Measurements from ENCODE around the gene ABCD4.

The ABCD4 gene

DNA sequence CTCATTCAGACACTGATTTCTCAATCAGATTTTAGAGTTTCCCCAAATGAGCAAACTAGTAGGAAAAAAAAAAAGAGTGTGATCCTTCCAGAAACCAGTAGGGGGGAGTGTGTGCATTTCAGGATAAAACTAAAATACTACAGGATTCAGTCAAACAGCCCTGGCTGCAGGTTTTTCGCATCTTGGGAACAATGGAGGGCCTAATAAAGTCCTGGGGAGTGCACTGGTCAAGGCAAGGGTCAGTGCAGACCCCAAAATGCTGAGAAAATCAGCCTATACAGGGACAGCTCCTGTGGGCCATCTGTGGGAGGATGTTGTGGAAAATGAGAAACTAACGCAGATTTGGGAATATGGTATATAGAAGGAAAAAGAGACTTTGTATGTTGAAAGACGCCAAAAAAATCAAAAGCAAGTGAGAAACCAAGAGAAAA is 22.2 kb upstream of the ABCD4 start:
- H3K4me1 Mint-ChIP-seq (ENCODE audit: low read depth), result no peaks in the 10 kb centered on the region
- H3K4me3 Mint-ChIP-seq, result no peak overlapping the region
- H3K36me3 Mint-ChIP-seq, result peaks cover 2% of the 10 kb centered on the region
- no peaks in the 10 kb centered on the region for H3K27me3 Mint-ChIP-seq
- no peak overlapping the region for H3K27ac Mint-ChIP-seq
- H3K9me3 Mint-ChIP-seq (ENCODE audit: low read depth), result no peaks in the 10 kb centered on the region

DNA sequence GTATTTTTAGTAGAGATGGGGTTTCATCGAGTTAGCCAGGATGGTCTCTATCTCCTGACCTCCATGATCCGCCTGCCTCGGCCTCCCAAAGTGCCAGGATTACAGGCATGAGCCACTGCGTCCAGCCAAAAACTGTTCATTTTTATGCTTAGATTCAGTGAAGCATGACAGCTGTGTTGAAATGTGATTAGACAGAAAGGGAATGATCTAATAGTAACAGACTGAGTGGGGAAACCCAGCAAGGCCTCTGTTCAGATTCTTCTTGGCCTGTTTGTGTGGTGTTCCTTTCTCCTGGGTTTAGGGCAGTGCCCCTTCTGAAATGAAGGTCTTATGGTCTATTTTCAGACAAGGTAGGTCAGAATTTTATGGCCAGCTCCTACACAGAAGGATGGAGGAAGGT is 11.8 kb upstream of the ABCD4 start:
- no peaks in the 10 kb centered on the region for H3K9me3 Mint-ChIP-seq (ENCODE audit: low read depth)
- H3K27ac Mint-ChIP-seq, result no peak overlapping the region
- no peaks in the 10 kb centered on the region for H3K36me3 Mint-ChIP-seq
- peaks cover 2% of the 10 kb centered on the region for H3K27me3 Mint-ChIP-seq
- H3K4me3 Mint-ChIP-seq, result no peak overlapping the region
- H3K4me1 Mint-ChIP-seq (ENCODE audit: low read depth), result no peaks in the 10 kb centered on the region

DNA sequence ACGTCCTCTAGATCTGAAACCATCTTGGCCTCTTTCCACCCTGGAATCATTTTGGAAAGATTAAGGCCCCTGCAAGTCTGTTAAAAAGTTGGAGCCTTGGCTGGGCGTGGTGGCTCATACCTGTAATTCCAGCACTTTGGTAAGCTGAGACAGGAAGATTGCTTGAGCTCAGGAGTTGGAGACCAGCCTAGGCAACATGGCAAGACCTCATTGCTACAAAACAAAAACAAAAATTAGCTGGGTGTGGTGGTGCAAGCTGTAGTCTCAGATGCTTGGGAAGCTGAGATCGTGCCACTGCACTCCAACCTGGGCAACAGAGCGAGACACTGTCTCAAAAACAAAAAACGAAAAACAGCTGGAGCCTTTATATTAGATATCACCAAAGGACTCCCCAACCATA is 10.9 kb upstream of the ABCD4 start:
- Mint-ChIP-seq H3K4me3 (no peak overlapping the region), H3K27me3 (peaks cover 2% of the 10 kb centered on the region), H3K27ac (no peak overlapping the region), H3K4me1 (ENCODE audit: low read depth) (no peaks in the 10 kb centered on the region), H3K36me3 (no peaks in the 10 kb centered on the region), H3K9me3 (ENCODE audit: low read depth) (no peaks in the 10 kb centered on the region)

DNA sequence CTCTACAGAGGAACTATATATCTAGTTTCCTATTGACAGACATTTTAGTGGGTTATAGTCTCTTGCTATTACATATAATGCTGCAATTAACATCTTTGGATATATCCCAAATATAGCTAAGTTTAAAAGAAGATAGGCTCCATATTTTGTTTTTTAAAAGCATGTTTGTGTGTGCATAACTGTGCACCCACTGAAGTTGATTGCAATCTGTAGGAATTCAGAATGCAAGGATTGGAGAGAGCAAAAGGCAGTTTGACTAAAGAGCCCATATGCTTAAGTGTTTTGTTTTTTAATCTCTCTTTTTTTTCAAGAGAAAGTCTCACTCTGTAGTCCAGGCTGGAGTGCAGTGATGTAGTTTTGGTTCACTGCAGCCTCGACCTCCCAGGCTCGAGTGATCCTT is 9.4 kb upstream of the ABCD4 start:
- Mint-ChIP-seq H3K4me1 (ENCODE audit: low read depth) (no peaks in the 10 kb centered on the region), H3K27me3 (peaks cover 2% of the 10 kb centered on the region), H3K4me3 (no peak overlapping the region), H3K9me3 (ENCODE audit: low read depth) (no peaks in the 10 kb centered on the region), H3K27ac (no peak overlapping the region), H3K36me3 (no peaks in the 10 kb centered on the region)

DNA sequence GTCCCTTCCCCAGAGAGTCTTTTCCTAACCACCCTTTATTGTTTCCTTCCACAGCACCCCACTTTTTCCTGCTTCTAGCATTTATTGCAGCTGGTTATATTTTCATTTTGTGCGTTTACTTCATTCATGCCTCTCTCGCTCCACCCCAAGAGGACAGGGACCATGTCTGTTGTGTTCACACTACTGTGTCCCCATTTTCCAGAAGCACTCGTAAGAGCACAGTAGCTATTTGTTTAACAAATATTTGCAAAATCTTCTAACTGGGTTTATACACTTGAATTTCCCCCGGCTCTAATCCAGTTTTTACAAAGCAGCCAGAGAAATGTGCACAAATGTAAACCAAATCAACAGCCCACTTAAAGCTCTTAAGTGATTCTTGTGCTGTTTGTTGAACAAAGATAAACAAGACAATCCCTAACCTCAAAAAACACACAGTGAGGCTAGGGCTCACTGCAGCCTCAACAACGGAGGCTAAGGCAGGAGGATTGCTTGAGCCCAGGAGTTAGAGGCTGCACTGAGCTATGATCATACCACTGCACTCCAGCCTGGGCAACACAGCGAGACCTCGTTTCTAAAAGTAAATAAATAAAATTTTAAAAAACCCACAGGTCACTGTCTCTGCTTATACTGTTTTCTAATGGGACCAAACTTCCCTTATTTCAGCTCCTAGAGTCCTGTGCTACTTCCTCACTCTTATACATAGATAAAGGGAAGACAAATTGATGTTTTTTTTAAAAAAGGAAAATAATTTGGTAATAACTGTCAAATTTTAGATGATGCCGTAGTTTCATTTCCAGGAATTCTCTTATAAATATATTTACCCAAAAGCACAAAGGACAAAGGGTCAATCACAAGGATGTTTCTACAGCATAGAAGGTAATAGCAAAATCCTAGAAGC is 6.6 kb upstream of the ABCD4 start:
- H3K4me3 Mint-ChIP-seq, result no peak overlapping the region
- H3K27me3 Mint-ChIP-seq, result no peaks in the 10 kb centered on the region

DNA sequence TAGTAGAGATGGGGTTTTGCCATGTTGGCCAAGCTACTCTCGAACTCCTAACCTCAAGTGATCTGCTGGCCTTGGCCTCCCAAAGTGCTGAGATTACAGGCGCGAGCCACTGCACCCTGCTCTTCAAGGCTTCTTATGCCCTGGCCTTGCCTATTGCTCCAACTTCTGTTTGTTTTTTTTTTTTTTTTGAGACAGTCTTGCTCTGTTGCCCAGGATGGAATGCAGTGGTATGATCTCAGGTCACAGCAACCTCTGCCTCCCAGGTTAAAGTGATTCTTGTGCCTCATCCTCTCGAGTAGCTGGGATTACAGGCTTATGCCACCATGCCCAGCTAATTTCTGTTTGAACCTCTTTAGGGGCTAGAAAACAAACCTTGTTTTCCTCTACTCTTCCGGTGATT is 6.0 kb upstream of the ABCD4 start:
- Mint-ChIP-seq H3K27me3 (no peaks in the 10 kb centered on the region), H3K27ac (no peak overlapping the region), H3K9me3 (ENCODE audit: low read depth) (no peaks in the 10 kb centered on the region), H3K4me1 (ENCODE audit: low read depth) (no peaks in the 10 kb centered on the region), H3K4me3 (no peak overlapping the region), H3K36me3 (no peaks in the 10 kb centered on the region)

More for the DNA sequence above, 6.6 kb upstream of the ABCD4 start:
- H3K36me3 Mint-ChIP-seq, result no peaks in the 10 kb centered on the region
- no peaks in the 10 kb centered on the region for H3K9me3 Mint-ChIP-seq (ENCODE audit: low read depth)
- no peaks in the 10 kb centered on the region for H3K4me1 Mint-ChIP-seq (ENCODE audit: low read depth)
- H3K27ac Mint-ChIP-seq, result no peak overlapping the region

DNA sequence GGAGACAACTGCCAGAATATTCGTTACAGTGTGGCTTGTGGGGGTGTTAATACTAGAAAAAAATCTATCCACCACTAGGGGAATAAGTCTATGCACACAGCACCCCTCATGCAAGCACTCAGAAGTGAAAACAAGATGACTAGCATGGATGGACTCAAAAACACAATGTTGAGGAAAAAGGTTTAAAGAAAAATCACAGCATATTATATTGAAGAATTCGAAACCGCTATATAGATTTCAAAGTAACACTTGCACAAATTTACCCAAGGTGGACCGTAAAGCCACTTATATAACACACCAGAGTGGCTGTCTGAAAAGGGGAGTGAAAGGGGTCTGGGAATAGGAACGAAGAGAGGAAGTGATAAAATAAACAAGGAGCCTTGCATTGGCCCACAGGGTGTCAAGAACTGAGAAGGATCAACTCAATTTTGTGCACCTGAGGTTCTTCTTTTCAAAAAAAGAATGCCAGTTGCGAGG is 544 bp downstream of the ABCD4 start:
- peaks cover 8% of the 10 kb centered on the region for H3K36me3 Mint-ChIP-seq
- H3K4me1 Mint-ChIP-seq (ENCODE audit: low read depth), result peaks cover 32% of the 10 kb centered on the region
- H3K4me3 Mint-ChIP-seq, result peak overlapping the region; percentile 100
- peak overlapping the region; percentile 98 for H3K27ac Mint-ChIP-seq
- no peaks in the 10 kb centered on the region for H3K27me3 Mint-ChIP-seq
- H3K9me3 Mint-ChIP-seq (ENCODE audit: low read depth), result no peaks in the 10 kb centered on the region

DNA sequence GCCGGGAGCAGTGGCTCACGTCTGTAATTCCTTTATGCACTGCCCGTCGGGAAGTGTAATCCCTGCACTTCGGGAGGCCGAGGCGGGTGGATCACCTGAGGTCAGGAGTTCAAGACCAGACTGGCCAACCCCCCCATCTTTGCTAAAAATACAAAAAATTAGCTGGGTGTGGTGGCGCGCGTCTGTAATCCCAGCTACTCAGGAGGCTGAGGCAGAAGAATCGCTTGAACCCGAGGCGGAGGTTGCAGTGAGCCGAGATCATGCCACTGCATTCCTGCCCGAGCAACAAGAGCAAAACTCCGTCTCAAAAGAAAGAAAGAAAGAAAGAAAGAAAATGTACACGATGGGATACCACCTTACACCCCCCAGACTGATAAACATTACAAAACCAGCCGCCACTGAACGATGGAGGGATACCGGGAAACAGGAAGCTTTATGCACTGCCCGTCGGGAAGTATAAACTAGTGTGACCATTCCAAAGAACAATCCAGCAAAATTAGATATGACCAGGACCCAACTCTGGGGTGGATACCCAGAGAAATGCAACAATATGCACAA is 1.1 kb downstream of the ABCD4 start:
- peak overlapping the region; percentile 100 for H3K4me3 Mint-ChIP-seq
- no peaks in the 10 kb centered on the region for H3K27me3 Mint-ChIP-seq
- peaks cover 8% of the 10 kb centered on the region for H3K36me3 Mint-ChIP-seq
- H3K9me3 Mint-ChIP-seq (ENCODE audit: low read depth), result no peaks in the 10 kb centered on the region
- peak overlapping the region; percentile 98 for H3K27ac Mint-ChIP-seq
- peaks cover 32% of the 10 kb centered on the region for H3K4me1 Mint-ChIP-seq (ENCODE audit: low read depth)

DNA sequence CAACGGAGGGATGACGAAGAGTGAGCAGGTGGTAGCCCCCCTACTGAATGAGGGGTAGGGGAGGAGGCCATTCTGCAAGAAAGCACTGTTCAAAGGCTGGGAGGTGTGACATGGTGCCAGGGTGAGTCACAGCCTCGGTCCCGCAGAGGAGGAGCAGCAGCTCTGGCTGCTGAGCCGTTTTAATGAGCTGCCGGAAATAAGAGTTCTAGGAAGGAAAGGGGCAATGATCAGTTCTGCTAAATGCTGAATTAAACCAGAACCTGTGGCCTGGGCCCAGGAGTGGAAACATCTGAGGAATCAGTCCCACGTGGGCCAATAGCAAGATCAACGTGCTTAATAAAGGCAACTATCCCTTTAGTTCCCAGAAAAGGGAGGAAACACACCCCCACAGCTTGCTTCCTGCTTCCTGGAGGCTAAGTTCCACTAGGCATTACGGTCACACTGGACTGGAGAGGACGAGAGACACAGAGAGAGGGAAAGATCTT is 3.6 kb downstream of the ABCD4 start:
- H3K4me3 Mint-ChIP-seq, result peak overlapping the region; percentile 53
- peaks cover 33% of the 10 kb centered on the region for H3K4me1 Mint-ChIP-seq (ENCODE audit: low read depth)
- peaks cover 8% of the 10 kb centered on the region for H3K36me3 Mint-ChIP-seq
- H3K27ac Mint-ChIP-seq, result peak overlapping the region; percentile 71
- no peaks in the 10 kb centered on the region for H3K27me3 Mint-ChIP-seq
- H3K9me3 Mint-ChIP-seq (ENCODE audit: low read depth), result no peaks in the 10 kb centered on the region

DNA sequence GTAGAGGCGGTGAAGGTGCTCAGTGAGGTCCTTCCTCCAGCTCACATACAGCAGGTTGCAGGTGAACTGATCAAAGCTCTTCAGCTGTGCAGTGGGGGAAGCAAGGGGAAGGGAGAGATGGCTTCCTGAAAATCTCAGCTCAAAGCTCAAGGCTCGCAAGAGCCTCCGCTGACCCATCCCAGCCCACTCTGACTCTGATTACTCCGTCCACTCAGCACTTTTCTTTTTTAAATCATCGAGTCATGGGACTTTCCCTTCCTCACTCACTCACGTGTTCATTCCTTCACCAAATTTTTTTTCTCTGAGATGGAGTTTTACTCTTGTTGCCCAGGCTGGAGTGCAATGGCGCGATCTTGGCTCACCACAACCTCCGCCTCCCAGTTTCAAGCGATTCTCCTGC is 4.7 kb downstream of the ABCD4 start:
- Mint-ChIP-seq H3K9me3 (ENCODE audit: low read depth) (no peaks in the 10 kb centered on the region), H3K27ac (no peak overlapping the region)

DNA sequence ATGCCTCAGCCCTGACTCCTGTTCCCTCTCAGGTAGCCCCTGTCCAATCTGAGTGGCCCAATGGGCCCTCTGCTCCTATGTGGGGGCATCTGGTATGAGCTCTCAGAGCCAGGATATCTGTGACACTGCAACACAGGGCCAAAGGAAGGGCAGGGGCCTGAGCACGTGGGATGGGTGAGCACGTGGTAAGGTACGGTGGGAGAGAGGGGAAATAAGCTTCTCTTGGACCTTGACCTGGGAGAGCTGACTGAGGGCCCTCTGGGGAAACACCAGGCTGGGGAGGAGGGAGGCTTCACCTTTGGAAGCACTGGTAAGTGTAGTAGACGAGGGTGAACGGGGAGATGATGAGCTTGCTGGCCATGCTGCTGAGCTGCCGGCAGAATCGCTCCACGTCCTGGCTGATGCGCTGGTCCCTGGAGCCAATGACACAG is 6.7 kb downstream of the ABCD4 start:
- no peak overlapping the region for H3K4me3 Mint-ChIP-seq
- no peaks in the 10 kb centered on the region for H3K27me3 Mint-ChIP-seq
- H3K36me3 Mint-ChIP-seq, result peaks cover 9% of the 10 kb centered on the region
- peaks cover 17% of the 10 kb centered on the region for H3K4me1 Mint-ChIP-seq (ENCODE audit: low read depth)
- H3K9me3 Mint-ChIP-seq (ENCODE audit: low read depth), result no peaks in the 10 kb centered on the region
- no peak overlapping the region for H3K27ac Mint-ChIP-seq

More for the DNA sequence above, 4.7 kb downstream of the ABCD4 start:
- H3K36me3 Mint-ChIP-seq, result peaks cover 9% of the 10 kb centered on the region
- no peaks in the 10 kb centered on the region for H3K27me3 Mint-ChIP-seq
- H3K4me1 Mint-ChIP-seq (ENCODE audit: low read depth), result peaks cover 27% of the 10 kb centered on the region
- H3K4me3 Mint-ChIP-seq, result no peak overlapping the region

DNA sequence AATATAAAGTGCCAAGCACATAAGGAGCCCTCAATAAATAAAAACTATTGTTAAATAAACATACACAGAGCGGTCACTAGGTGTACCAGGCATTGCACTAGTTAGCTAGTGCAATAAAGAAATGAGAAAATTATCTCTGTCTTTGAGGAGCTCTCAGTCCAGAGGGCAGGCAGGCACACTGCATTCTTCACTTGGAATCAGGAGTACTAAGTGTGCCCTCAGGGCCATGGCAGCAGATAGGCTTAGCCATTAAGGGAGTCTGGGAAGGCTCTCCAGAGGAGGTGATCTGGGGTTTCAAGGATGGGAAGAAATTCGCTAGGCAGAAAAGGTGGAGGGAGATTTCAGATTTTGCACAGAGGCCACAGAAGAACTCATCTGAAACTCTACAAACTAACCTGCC is 9.1 kb downstream of the ABCD4 start:
- H3K4me1 Mint-ChIP-seq (ENCODE audit: low read depth), result peaks cover 2% of the 10 kb centered on the region
- peaks cover 2% of the 10 kb centered on the region for H3K36me3 Mint-ChIP-seq
- H3K4me3 Mint-ChIP-seq, result no peak overlapping the region
- no peaks in the 10 kb centered on the region for H3K9me3 Mint-ChIP-seq (ENCODE audit: low read depth)
- no peaks in the 10 kb centered on the region for H3K27me3 Mint-ChIP-seq
- peak overlapping the region; percentile 46 for H3K27ac Mint-ChIP-seq

DNA sequence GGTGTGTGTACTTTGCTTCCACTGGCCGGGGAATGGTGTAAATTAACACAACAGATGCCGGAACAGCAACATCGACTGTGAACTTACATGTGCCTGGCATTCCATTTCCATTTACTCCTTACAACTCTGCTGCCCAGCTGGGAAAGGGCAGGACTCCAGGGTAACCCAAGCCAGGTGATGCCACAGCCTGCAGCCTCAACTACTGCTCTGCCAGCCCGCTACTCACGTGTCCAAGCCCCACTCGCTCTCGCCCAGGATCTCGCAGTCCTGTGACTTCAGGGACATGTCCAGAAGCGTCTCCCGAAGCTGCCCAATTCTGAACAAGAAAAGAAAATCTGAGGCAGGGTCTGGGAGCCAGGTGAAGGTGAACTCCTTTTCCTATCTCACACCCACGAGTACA is 10.7 kb downstream of the ABCD4 start:
- H3K27ac Mint-ChIP-seq, result no peak overlapping the region
- H3K9me3 Mint-ChIP-seq (ENCODE audit: low read depth), result no peaks in the 10 kb centered on the region
- peaks cover 2% of the 10 kb centered on the region for H3K36me3 Mint-ChIP-seq
- no peak overlapping the region for H3K4me3 Mint-ChIP-seq
- H3K27me3 Mint-ChIP-seq, result no peaks in the 10 kb centered on the region
- peaks cover 1% of the 10 kb centered on the region for H3K4me1 Mint-ChIP-seq (ENCODE audit: low read depth)

DNA sequence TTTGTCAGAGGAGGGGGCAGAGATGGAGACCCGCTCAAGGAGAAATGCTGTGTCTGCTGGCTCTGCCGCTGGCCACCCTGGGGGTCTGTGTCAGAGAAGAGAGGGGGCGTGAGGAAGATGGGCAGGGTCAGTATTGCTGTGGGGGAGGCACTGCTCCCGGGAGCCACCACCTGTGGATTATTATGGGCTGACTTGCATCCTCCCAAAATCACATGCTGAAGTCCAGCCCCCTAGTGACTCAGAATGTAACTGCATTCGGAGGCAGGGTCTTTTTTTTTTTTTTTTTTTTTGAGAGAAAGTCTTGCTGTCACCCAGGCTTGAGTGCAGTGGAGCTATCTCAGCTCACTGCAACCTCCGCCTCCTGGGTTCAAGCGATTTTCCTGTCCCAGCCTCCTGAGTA is 12.3 kb downstream of the ABCD4 start:
- peaks cover 3% of the 10 kb centered on the region for H3K36me3 Mint-ChIP-seq
- H3K9me3 Mint-ChIP-seq (ENCODE audit: low read depth), result no peaks in the 10 kb centered on the region
- no peaks in the 10 kb centered on the region for H3K4me1 Mint-ChIP-seq (ENCODE audit: low read depth)
- H3K27ac Mint-ChIP-seq, result no peak overlapping the region
- H3K27me3 Mint-ChIP-seq, result no peaks in the 10 kb centered on the region
- no peak overlapping the region for H3K4me3 Mint-ChIP-seq

DNA sequence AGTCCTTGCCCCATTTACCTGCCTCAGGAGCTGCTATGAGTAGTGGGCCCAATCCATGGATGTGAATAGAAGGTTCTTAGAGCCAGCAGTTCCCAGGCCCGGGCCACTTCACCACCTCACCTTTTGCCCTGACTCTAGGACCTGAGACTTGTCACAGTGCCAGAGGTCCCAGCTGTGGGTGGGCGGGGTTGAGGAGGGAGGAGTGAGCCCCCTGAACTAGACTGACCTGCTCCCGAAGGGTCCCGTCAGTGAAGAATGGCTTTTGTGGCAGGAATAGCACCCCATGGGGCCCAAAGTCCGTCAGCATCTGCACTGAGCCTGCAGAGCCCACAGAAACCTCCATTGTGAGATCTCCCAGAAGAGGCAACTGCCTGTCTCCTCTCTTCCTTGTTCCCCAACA is 12.9 kb downstream of the ABCD4 start:
- Mint-ChIP-seq H3K4me1 (ENCODE audit: low read depth) (no peaks in the 10 kb centered on the region), H3K27ac (no peak overlapping the region), H3K27me3 (no peaks in the 10 kb centered on the region), H3K9me3 (ENCODE audit: low read depth) (no peaks in the 10 kb centered on the region), H3K36me3 (peaks cover 3% of the 10 kb centered on the region), H3K4me3 (no peak overlapping the region)
